Retina (tissue), 1 donor: ENCODE data around the gene KCNH5.
A peak's percentile ranks its signal among the peaks of the same experiment; 100 is the strongest.

Experiments
- DNase-seq: peaks from one replicate; pipeline ENCODE4 v3.0.0-alpha.2; 2016

KCNH5 gene, protein sequence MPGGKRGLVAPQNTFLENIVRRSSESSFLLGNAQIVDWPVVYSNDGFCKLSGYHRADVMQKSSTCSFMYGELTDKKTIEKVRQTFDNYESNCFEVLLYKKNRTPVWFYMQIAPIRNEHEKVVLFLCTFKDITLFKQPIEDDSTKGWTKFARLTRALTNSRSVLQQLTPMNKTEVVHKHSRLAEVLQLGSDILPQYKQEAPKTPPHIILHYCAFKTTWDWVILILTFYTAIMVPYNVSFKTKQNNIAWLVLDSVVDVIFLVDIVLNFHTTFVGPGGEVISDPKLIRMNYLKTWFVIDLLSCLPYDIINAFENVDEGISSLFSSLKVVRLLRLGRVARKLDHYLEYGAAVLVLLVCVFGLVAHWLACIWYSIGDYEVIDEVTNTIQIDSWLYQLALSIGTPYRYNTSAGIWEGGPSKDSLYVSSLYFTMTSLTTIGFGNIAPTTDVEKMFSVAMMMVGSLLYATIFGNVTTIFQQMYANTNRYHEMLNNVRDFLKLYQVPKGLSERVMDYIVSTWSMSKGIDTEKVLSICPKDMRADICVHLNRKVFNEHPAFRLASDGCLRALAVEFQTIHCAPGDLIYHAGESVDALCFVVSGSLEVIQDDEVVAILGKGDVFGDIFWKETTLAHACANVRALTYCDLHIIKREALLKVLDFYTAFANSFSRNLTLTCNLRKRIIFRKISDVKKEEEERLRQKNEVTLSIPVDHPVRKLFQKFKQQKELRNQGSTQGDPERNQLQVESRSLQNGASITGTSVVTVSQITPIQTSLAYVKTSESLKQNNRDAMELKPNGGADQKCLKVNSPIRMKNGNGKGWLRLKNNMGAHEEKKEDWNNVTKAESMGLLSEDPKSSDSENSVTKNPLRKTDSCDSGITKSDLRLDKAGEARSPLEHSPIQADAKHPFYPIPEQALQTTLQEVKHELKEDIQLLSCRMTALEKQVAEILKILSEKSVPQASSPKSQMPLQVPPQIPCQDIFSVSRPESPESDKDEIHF

DNA sequence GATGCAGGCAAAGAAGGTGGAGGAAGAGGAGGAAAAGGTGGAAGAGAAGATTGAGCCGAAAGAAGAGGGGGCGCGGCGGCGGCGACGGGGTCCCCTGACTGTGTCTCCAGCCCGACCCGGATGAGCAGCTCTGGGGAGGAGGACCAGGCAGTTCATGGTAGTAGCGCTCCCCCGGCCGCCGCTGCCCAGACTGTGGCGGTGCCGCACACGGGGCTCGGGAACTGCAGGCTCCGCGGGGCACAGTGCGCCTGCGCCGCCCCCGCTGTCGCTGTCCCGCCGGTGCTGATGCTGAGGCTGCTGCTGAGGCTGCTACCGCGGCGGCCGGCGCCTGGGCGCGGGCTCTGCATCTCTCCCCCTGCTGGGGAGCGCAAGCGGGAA lies at the start of gene KCNH5:
KCNH5 (minus strand) TSS at position 225 of the 378 bp plus-strand sequence. CDS start 272 bp downstream, outside the sequence.
- peak; percentile 87 for DNase-seq

- no peak for DNase-seq
Measured at GRCh38 chr14:63091394-63091996, 46.2 kb upstream of the KCNH5 start.

DNA sequence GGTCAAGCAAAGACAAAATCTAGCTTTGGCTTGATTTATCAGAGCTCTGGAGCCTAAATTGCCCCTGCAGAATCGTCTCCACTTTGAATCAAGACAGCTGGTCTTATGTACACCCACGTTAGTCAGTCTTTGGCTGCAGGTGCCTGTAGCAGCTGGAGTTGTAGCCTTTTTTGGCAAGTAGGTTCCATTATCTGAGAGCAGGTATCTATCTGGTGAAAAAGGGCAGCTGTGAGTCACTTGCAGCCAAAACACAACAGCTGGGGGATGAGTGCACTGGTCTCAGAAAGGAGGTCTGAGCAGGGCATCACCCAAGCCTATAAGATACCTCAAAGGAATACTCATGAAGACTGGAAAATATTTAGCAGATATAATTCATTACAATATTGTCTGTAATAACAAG lies 43.6 kb upstream of the KCNH5 start:
- DNase-seq, result no peak

DNA sequence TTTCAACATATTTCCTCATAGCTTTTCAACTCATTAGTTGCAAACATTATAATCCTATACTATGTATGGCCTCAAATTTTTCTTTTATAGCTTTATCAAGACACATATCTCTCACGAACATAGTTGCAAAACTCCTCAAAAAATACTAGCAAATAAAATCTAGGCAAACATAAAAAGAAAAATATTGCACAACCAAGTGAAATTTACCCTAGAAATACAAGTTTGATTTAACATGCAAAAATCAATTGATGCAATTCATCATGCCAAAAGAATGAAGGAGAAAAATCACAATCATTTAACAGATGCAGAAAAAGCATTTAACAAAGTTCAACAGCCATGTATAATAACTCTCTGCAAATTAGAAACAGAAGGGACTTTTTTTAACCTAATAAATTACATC lies 33.3 kb upstream of the KCNH5 start:
- DNase-seq, result no peak

DNA sequence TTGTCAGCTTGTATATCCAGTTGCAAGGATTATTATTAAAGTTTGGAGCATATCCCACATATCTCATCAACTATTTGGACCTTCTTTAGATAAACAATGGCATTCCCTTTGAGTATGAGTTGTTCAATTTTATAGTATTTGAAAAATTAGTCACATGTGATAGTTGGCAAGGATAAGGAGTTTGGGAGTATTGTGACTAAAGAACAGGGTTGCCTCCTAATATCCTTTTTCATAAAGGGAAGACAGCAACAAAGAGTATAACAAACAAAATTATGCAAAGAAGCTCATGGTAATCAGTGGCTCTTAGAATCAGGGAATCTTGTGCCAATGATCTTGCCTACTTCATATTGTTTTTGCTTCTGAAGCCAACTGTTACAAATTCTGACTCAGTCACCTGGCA lies 31.2 kb upstream of the KCNH5 start:
- DNase-seq, result no peak

DNA sequence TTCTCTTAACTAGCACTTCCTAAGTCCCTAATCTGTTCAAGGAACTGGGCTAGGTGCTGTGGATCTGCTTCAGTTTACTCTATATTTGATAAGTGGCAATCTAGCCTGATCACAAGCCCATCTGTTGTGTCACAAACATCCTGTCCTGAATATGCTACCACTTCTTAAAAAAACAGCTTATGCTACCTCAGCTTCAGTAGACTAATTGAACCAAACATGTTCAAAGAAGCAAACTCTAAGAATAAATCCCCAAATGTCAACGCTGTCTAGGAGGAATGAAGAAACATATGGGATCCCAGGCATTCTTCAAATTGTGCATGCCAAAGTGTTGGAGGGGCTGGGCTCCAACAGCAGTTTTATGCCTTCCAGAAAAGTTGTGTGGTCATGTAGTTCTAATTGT lies 10.4 kb upstream of the KCNH5 start:
- no peak for DNase-seq

GRCh38 chr14:63051992-63052391 lies 6.7 kb upstream of the KCNH5 start:
- no peak for DNase-seq

DNA sequence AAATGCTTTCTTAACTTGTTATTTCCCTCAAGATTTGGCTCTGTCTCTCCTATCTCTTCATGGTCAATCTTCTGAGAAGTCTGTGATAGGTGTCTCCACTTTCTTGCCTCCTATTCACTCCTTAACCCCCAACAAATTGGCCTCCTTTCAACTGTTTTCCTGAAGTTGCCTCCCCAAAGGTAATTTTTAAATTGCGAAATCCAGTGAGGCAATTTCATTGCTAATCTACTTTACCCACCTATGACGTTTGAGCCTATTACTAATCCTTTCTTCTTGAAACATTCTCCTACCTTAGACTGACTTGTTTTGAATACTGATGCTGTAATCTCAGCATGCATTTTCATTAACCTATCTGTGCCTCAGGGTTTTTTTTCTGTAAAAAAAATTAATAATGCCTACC lies 6.0 kb upstream of the KCNH5 start:
- no peak for DNase-seq

GRCh38 chr14:63050694-63051093 lies 5.4 kb upstream of the KCNH5 start:
- no peak for DNase-seq

DNA sequence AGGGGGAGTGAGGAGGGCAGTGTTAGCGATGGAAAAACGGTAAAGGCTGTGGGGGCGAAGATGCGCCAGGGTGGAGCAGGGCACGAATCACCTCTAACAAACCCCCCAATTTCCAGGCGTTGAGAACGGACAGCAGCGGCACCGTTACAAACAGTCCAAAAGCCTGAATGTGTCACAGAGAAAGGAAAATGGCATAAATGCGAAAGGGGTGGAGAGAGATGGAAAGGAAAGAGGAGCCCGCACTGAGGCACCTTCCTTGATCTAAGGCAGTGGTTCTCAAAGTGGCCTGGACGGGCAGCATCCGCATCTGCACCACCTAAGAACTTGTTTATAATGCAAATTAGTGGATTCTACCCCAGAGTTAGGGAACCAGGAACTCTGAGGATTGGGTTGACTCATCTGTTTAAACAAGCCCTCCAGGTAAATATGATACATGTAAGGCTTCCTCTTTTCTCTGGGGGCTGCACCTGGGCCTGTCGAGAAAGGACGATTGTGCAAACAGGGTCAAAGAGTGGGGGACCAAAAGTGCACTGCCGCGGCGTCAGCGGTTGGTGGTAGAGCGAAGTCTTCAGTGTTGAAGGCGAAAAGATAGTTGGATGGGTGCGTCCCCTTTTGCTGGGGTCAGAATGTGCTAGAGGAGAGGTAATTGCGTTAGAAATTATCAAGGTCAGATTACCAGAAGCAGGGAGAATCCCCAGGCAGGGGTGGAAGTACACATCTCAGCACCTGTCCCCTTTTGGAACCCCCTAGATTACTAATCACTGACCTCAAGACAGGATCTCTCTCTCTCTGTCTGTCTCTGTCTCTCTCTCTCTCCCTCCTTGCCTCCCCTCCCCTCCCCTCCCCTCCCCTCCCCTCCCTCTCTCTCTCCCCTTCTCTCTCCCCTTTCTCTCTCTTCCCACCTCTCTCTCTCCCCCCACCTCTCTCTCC lies 1.3 kb upstream of the KCNH5 start:
- peak; percentile 25 for DNase-seq

DNA sequence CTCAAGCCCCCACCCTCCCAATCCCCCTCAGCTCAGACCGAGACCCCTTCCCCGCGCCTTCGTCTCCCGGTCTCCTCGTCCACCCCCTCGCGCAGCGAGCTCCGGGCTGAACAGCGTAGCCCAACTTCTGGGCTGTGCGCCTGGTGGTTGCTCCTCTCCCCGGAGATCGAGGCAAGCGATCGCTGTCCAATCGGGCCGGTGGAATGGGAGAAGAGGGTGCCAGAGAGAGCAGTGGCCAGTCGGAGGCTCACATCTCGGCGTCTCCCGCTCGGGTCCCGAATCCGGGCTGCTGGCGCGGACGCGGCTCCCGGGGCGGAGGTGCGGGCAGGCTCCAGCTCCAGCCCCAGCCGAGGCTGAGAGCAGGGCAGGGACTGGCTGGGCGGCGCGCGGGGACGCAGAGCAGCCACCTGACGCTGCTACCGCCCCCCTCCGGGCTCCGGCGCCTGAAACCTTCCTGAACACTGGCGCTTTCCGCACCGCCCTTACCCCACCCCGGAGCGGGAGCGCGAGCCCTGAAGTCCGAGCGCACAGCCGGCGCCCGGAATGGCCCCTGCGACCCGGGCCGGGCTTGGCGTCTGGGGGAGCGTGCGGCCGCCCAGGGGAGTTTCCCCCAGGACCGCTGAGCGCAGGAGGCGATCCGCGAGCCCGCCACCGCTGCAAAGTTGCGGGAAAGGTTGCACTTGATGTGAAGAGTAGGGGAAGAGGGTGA lies 508 bp upstream of the KCNH5 start:
- peak; percentile 90 for DNase-seq

- peak; percentile 7 for DNase-seq
Measured at GRCh38 chr14:63039866-63040265, 5.4 kb downstream of the KCNH5 start.

GRCh38 chr14:63032641-63033040 lies 12.6 kb downstream of the KCNH5 start:
- no peak for DNase-seq

GRCh38 chr14:63032076-63032475 lies 13.2 kb downstream of the KCNH5 start:
- DNase-seq, result no peak

- DNase-seq, result no peak
Measured at GRCh38 chr14:63030113-63030512, 15.1 kb downstream of the KCNH5 start.

DNA sequence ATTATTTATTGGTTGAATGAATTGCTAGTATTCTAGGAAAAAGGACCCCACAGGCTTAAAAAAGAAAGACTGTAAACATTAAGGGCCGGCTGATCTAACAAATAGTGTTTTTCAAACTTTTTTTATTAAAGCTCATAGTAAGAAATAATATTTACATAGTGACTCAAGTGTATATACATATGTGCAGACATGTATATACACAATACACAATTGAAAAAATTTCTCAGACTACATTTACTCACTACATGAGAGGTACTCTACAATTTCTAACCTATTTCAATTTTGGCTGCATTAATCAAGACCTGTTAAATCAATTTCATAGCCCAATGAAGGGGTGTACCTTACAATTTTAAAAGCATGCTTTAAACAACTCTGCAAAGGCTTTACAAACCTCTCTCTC lies 17.5 kb downstream of the KCNH5 start:
- DNase-seq, result no peak

- no peak for DNase-seq
Measured at GRCh38 chr14:63026491-63026890, 18.8 kb downstream of the KCNH5 start.

GRCh38 chr14:63014621-63015020 lies 30.6 kb downstream of the KCNH5 start:
- no peak for DNase-seq

GRCh38 chr14:63012171-63012570 lies 33.1 kb downstream of the KCNH5 start:
- no peak for DNase-seq

DNA sequence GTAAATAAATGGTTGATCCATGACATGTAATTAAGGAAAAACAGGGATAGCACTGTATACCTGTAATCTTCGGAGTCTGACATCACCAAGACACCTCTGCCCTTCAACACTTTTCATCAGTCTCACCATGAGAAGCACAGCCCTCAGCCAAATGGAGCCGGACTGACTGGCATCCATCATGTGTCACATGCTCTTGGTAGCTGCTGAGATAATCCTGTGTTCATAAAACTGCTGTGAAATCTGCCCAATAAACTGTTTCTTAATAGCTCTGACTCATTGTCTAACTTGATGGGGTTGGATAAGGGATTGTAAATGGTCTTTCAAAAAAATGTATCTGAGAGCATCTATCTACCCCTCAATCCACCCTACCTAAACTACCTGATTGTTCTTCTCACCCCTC lies 33.6 kb downstream of the KCNH5 start:
- DNase-seq, result no peak

GRCh38 chr14:63009495-63009894 lies 35.8 kb downstream of the KCNH5 start:
- DNase-seq, result no peak

DNA sequence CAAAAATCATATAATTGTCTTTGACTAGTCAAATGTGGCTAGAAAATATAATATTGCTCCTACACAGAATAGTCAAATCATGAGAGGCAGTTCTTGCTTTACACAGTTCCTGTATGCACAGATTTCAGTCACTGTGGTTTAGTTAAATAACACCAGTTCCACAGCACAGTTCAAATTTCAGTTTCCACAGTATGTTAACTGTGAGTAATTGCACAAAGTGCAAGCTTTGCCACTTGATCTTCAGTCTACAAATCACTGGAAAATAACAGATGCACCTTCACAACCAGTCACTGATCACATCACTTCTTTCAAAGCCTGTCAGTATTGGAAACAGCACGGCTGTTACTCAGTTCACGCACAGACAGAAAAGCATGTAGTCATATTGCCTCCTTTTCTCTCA lies 38.7 kb downstream of the KCNH5 start:
- DNase-seq, result no peak
